AG08395 (cell line): ENCODE data around the gene PLPPR3.
"Not testable (repeated sequence)": the region's sequence is repeated elsewhere in the genome, so short reads cannot be mapped to it uniquely, and the experiment has no call there.

Experiments
- DNase-seq: peaks from one replicate; pipeline ENCODE4 v3.0.0; 2012; ENCODE audit warnings: mixed read lengths, low spot score

Gene PLPPR3

DNA sequence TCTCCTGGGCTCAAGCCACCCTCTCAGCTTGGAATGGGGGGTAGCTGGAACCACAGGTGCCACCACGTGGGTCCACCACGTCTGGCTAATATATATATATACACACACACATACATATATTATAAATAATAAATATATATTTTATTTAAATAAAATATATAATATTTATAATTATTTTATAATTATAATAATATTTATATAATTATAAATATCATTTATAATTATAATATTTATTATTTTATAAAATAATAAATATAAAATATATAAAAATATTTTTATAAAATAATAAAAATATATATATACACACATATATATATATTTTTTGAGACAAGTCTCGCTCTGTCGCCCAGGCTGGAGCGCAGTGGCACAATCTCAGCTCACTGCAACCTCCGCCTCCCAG, 32.8 kb upstream of the PLPPR3 start:
- DNase-seq = no peak

DNA sequence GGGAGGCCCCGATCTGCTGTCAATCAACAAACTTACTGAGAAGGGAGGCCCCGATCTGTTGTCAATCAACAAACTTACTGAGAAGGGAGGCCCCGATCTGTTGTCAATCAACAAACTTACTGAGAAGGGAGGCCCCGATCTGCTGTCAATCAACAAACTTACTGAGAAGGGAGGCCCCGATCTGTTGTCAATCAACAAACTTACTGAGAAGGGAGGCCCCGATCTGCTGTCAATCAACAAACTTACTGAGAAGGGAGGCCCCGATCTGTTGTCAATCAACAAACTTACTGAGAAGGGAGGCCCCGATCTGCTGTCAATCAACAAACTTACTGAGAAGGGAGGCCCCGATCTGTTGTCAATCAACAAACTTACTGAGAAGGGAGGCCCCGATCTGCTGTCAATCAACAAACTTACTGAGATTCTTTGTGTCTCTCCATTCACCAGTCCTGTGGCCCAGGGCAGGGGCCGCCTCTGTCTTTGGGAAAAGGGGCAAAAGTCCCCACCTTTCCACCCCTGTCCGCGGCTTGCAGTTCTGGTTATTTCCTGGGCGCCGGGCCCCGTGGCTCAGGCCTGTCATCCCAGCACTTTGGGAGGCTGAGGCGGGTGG, 32.0 kb upstream of the PLPPR3 start:
- not testable (repeated sequence) for DNase-seq

DNA sequence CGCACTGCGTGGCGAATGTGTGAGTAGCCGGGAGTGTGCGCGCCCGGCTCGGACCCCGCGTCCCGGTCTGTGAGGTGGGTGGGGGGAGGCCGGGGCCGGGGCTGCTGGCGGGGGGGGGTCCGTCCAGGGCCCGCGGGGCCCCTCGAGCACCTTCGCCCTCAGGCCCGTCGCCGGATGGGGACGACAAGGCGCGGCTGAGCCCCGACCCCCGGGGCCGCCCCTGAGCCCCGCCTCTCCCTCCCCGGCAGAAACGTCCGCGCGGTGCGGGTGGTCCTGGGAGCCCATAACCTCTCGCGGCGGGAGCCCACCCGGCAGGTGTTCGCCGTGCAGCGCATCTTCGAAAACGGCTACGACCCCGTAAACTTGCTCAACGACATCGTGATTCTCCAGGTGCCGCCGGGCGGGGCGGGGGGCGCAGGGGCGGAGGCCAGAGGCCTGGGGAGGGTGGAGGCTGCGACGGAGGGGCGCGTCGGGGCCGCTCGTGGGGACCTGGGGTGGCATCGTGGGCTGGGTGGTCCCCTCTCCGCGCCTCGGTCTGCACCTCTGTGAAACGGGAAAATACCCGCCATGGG, 31.3 kb upstream of the PLPPR3 start:
- no peak for DNase-seq

DNA sequence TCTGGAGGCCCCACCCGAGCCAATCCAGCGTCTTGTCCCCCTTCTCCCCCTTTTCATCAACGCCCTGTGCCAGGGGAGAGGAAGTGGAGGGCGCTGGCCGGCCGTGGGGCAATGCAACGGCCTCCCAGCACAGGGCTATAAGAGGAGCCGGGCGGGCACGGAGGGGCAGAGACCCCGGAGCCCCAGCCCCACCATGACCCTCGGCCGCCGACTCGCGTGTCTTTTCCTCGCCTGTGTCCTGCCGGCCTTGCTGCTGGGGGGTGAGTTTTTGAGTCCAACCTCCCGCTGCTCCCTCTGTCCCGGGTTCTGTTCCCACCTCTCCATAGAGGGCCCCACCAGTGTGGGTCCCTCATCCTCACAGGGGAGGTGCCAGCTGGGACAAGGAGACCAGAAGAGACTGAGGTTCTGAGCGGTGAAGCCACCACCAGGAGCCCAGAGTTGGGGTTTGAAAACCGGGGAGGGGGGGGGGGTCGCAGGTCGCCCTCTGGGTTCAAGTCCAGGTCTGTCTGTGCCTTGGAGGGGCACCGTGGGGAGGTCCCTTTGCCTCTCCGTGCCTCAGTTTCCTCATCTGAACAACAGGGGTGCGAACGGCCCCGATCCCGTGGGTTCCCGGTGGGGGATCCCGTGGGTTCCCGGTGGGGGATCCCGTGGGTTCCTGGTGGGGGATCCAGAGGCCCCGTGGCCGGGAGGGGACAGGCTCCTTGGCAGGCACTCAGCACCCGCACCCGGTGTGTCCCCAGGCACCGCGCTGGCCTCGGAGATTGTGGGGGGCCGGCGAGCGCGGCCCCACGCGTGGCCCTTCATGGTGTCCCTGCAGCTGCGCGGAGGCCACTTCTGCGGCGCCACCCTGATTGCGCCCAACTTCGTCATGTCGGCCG, 30.6 kb upstream of the PLPPR3 start, which contains the start of gene ELANE:
Gene ELANE, plus strand, starts transcription at position 168 of the 878 bp plus-strand sequence. Its CDS starts 26 bp downstream, at position 194.
- no peak for DNase-seq

DNA sequence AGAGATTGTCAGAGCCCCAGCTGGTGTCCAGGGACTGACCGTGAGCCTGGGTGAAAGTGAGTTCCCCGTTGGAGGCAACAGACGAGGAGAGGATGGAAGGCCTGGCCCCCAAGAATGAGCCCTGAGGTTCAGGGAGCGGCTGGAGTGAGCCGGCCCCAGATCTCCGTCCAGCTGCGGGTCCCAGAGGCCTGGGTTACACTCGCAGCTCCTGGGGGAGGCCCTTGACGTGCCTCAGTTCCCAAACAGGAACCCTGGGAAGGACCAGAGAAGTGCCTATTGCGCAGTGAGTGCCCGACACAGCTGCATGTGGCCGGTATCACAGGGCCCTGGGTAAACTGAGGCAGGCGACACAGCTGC, 29.2 kb upstream of the PLPPR3 start:
- no peak for DNase-seq

DNA sequence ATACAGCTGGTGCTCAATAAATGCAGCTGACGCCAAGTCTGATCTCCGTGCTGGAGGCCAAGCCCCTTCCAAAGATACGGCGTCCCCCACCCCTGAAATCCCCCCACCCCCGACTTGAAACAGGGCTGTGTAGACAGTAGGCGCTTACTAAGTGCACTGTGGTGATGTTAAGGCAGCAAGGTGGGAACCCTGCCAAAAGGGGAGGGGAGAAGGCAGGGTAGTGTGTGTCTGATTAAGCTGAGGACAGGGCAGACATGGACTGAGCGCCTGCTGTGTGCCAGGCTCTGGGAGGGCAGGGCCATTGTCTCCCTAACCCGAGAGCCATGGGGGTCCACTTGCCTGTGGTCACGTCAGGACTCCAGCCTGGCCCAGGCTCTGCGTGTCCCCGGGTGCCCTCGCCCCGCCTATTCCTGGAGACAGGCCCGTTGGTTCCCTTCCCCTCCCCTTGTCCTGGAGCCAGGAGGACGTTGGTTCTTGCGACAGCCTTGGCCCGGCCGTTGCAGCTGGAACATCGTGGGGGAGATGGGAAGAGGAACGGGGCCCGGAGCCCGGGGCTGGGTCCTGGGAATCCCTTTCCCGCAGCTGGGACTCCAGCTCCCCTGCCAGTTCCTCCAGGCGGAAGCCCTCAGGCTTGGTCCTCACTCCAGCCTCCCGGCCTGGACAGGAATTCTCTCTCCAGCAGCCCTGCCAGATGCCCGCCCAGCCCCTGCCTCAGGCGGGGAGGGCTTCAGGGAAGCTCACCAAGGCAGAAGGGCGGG, 28.6 kb upstream of the PLPPR3 start:
- DNase-seq = peak; percentile 95

DNA sequence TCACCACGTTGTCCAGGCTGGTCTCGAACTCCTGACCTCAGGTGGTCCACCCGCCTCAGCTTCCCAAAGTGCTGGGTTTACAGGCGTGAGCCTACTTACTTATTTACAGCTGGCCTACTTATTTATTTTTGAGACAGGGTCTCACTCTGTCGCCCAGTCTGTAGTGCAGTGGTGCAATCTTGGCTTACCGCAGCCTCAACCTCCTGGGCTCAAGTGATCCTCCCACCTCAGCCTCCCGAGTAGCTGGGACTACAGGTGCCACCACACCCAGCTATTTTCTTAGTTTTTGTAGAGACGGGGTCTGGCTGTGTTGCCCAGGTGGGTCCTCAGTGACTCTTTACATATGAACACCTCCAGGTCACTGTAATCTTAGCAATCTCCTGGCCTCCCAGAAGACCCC, 27.4 kb upstream of the PLPPR3 start:
- not testable (repeated sequence) for DNase-seq

DNA sequence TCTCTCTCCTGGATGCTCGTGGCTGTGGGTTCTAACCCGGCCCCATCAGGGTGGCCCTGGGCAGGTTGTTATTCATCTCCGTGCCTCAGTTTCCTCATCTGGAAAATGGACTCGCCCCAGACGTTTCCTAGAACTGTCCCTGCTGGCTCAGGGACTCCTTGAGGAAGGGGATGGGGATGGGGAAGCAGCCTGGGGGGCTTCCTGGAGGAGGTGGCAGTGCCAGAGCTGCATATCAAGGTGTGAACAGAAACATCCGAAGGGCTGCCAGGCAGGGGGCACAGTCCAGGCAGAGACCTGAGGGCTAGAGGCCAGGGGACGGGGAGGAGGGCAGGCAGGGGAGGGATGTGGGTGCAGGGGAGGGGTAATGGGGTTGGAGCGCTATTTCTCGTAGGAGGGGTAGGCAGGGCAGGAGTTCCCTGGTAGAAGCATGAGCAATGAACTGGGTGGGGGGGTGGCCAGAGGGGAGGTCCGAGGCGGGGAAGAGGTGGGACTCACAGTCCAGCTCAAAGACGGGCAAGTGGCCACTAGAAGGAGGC, 26.7 kb upstream of the PLPPR3 start:
- no peak for DNase-seq

DNA sequence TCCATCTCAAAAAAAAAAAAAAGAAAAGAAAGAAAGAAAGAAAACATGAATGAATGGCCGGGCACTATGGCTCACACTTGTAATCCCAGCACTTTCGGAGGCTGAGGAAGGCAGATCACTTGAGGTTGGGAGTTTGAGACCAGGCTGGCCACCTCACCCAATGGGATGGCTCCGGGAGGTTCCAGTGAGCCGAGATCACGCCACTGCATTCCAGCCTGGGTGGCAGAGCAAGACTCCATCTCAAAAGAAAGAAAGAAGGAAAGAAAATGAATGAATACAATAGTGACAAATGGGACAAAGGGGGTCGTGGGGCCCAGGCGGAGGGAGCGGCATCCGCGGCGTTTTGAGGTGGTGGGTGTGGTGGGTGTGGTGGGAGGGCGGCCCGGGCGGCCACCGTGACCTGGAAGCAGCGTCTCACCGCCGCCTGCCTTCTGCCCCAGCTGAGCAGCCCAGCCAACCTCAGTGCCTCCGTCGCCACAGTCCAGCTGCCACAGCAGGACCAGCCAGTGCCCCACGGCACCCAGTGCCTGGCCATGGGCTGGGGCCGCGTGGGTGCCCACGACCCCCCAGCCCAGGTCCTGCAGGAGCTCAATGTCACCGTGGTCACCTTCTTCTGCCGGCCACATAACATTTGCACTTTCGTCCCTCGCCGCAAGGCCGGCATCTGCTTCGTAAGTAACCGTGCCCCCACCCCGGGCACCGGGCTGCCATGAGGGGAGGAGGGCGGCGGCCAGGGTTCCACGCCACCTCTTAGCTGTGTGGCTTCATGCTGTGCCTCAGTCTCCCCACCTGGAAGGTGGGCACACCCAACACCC, 24.2 kb upstream of the PLPPR3 start:
- no peak for DNase-seq

DNA sequence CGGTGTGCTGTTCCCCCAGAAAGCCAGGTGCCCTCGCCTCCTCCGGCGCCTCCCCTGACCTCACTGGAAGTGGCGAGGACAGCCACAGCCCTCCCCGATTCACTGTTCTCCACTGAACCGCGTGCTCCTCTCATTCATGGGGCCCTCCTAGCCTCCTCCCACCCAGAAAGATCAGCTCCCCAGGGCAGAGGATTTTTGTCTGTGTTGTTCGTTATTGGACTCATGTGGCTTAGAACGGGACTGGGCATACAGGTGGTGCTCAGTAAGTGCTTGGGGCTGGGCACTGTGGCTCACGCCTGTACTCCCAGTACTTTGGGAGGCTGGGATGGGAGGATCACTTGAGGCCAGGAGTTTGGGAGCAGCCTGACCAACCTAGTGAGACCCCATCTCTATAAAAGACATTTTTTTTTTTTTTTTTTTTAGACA, 22.8 kb upstream of the PLPPR3 start:
- DNase-seq = no peak

DNA sequence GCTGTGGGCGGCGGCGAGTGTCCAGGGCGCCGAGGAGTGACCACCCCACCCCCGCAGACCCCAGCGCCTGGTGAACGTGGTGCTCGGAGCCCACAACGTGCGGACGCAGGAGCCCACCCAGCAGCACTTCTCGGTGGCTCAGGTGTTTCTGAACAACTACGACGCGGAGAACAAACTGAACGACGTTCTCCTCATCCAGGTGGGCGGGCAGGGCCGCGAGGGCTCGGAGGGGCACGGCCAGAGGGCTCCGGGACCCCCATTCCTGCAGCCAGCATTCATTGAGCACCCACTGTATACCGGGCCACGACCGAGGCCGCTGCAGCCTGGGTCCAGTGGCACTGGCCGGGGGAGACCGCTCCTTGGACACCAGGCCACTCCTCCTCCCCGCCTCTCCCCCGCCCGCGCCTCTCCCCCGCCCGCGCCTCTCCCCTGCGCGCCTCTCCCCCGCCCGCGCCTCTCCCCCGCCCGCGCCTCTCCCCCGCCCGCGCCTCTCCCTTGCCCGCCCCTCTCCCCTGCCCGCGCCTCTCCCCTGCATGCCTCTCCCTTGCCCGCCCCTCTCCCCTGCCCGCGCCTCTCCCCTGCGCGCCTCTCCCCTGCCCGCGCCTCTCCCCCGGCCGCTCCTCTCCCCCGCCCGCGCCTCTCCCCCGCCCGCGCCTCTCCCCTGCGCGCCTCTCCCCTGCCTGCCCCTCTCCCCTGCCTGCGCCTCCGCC, 22.2 kb upstream of the PLPPR3 start:
- no peak for DNase-seq

DNA sequence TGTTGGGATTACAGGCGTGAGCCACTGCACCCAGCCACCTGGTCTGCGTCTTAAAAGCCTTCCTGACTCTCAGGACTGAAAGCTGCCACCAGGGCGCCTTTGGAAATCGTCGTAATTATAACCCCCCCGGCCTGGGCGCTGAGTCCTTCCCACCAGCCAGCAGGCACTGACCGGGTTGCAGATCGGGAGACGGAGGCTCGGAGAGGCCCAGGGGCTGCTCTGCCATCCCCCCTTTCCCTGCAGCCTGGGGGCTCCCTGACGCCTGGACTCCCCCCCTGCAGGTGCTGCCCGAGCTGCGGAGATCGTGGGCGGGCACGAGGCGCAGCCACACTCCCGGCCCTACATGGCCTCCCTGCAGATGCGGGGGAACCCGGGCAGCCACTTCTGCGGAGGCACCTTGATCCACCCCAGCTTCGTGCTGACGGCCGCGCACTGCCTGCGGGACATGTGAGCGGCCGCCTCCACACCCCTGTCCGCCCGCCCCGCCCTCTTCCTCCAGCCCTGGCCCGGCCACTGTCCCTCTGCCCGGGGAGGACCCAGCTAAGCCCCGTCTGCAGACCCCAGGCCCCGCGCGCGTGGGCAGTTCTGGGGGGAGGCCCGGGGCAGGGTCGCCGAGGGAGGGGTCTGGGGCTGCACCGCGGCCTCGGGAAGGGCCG, 21.6 kb upstream of the PLPPR3 start:
- DNase-seq = no peak

DNA sequence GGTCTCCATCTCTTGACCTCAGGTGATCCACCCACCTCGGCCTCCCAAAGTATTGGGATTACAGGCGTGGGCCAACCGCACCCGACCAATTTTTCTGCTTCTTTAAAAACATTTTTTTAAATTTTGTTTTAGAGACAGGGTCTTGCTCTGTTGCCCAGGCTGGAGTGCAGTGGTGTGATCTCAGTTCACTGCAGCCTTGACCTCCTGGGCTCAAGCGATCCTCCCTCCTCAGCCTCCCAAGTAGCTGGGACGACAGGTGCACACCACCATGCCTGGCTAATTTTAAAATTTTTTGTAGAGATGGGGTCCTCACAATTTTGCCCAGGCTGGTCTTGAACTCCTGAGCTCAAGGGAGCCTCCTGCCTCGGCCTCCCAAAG, 21.0 kb upstream of the PLPPR3 start:
- not testable (repeated sequence) for DNase-seq

DNA sequence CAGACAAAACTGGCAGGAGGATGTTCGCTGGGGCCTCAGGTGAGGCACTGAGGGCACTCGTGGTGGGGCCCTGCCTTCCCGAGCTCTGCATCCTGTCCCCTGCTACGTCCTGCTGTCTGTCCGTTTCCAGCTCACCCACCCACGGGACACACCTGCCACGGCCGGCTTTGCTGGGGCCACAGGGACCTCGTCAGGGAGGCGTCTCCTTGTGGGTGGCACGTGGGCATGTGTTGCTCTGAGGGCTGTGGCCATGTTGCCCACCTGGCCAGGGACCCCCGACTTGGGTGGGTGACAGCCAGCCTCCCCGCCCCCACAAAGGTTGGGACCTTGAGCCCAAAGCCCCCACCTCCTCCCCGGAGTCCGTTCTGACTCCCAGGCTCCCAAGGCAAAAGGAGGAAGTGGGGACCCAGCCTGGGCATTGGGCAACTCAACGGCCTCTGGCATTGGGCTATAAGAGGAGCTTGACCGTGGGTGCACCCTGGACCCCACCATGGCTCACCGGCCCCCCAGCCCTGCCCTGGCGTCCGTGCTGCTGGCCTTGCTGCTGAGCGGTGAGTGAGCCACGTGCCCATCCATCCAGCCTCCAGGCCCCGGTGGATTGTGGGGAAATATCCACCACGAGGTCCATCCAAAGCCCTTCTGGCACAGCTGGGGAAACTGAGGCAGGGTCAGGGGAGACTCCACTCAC, 18.9 kb upstream of the PLPPR3 start, which contains the start of gene PRTN3:
Gene PRTN3, plus strand, starts transcription at position 481 of the 688 bp plus-strand sequence. Its CDS starts 10 bp downstream, at position 491.
- DNase-seq = no peak

DNA sequence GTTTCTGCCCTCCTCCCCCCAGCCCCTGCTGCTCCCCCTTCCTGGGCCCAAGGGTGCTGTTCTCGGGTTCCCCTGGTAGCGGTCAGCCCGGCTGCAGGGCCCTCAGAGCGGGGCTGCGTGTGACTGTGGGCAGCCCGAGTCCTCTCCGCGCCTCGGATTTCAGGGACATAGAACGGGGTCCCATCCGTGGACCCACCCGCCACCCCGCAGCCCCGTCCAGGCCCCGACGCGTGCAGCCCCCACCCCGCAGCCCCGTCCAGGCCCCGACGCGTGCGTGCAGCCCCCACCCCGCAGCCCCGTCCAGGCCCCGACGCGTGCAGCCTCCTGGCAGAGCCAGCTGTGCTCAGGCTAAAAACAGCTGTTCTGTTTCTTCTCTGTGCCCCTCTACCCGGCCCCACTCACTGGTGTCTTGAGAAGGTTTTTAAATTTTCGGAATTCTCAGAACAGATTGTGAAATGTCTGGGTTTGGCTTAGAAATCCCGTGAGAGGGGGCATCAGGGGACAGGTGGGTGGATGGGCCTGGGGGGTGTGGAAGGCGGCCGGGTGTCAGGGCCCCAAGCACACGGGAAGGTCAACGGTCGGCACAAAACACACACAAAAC, 13.6 kb upstream of the PLPPR3 start:
- no peak for DNase-seq

DNA sequence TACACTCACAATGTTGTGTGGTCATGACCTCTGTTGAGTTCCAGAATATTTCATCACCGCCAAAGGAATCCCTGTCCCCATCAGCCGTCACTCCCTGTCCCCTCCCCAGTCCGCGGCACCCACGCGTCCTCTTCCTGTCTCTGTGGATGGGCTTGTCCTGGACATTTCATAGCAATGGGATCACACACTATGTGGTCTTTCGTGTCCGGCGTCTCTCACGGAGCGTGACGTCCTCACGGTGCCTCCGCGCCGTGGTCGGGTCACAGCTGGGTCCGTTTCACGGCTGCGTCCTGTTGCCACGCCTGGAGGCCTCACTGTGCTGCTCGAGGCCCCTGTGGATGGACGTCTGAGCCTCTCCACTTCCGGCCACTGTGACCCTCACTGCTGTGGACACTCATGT, 12.5 kb upstream of the PLPPR3 start:
- DNase-seq = no peak

DNA sequence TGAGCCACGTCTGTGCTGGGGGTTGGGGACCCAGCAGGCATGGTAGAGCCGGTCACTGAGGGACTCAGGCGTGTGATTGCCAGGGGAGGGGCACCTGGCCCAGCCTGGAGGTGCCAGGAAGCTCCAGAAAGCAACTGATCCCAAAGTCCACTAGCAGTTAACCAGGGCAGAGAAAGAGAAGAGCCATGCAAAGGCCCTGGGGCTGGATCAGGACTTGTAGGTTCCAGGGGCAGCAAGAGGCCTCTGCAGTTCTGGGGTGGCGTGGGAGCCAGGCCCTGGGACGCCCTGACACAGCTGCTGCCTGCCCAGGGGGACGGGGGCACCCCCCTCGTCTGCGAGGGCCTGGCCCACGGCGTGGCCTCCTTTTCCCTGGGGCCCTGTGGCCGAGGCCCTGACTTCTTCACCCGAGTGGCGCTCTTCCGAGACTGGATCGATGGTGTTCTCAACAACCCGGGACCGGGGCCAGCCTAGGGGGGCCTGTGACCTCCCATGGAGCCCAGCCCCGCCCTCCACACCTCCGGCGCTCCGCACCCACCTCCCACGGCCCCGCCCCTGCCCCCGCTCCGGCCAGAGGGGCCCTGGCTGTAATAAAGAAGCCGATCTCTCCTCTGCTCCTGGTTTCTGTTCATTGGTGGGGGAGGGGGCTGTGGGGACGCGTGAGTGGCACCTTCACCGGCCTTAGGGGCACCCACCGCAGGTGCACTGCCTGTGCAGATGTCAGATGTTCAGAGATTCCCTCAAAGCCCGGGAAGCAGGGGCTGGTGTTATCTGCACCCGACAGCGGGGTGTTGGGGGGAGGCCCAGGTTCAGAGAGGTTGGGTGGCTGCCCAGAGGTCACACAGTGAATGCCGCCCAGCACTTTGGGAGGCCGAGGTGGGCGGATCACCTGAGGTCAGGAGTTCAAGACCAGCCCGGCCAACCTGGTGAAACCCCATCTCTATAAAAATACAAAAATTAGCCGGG, 9.9 kb upstream of the PLPPR3 start:
- no peak for DNase-seq
